GM06990 (cell line): ENCODE data around the gene SCFD1.

Experiments used
- DNase-seq: peaks from one replicate; pipeline ENCODE4 v3.0.0-alpha.2; 2011; ENCODE audit not compliant: insufficient read length; ENCODE audit errors: extremely low read depth
- H3K27me3 ChIP-seq: replicated peaks from 2 replicates; pipeline ENCODE4 v1.6.0; 2011; ENCODE audit warnings: low read length; ENCODE audit not compliant: control insufficient read depth, insufficient read depth
- H3K36me3 ChIP-seq: 2 replicates; pipeline ENCODE4 v1.5.1; 2011; ENCODE audit warnings: low read length; ENCODE audit not compliant: control insufficient read depth, insufficient read depth
- H3K4me3 ChIP-seq: replicated peaks from 2 replicates; pipeline ENCODE4 v1.5.1; 2011; ENCODE audit warnings: low read depth, mild to moderate bottlenecking, control low read depth, low read length
- TF ChIP-seq, protein P1 (sequence below): IDR thresholded peaks from 2 replicates; pipeline ENCODE4 v1.5.1; 2011; ENCODE audit warnings: low read length, control low read depth, mild to moderate bottlenecking, inconsistent platforms; ENCODE audit not compliant: insufficient read depth, poor library complexity, severe bottlenecking

Gene SCFD1

DNA sequence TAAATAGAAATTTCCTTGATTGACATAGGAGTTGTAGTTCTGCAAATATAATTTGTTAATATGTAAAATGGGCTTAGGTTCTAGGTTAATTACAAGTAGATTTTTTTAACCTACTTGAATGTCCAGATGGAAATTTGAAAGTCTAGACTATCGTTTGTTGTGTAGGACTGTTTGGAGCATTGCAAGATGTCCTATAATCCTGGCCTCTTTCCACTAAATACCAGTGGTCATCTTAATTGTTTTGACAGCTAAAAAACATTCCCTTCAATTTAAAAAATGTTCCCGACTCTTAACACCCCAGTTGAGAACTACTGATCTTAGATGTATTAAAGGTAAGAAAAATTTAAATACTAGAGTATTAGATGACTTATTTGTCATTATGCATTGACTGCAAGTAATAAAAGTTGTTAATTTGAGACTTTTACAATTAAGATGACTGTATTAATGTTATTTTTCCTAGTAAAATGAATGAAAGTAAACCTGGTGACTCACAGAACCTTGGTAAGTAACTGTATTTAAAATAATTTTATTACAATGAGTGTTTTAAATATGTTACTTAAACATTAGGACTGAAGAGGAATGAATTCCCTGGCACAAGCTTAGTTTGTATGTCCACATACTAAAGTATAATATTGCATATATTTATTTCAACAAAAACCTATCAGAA lies 41.4 kb upstream of the SCFD1 start:
- no peak for DNase-seq
- TF ChIP-seq, protein P1, sequence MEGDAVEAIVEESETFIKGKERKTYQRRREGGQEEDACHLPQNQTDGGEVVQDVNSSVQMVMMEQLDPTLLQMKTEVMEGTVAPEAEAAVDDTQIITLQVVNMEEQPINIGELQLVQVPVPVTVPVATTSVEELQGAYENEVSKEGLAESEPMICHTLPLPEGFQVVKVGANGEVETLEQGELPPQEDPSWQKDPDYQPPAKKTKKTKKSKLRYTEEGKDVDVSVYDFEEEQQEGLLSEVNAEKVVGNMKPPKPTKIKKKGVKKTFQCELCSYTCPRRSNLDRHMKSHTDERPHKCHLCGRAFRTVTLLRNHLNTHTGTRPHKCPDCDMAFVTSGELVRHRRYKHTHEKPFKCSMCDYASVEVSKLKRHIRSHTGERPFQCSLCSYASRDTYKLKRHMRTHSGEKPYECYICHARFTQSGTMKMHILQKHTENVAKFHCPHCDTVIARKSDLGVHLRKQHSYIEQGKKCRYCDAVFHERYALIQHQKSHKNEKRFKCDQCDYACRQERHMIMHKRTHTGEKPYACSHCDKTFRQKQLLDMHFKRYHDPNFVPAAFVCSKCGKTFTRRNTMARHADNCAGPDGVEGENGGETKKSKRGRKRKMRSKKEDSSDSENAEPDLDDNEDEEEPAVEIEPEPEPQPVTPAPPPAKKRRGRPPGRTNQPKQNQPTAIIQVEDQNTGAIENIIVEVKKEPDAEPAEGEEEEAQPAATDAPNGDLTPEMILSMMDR = no peak
- H3K27me3 ChIP-seq = no peaks in the 10 kb centered on the region
- no peak overlapping the region for H3K4me3 ChIP-seq
- H3K36me3 ChIP-seq = peaks cover 4% of the 10 kb centered on the region; the same call in 1 of the 2 replicates

DNA sequence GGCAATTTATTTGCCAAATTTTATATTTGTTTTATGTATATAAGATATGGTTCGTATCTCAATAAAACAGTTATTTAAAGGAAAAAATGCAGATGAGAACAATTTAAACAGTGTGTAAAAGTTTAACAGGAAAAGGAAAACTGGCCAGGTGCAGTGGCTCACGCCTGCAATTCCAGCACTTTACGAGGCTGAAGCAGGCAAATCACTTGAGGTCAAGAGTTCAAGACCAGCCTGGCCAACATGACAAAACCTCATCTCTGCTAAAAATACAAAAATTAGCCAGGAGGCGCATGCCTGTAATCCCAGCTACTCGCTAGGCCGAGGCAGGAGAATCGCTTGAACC lies 40.9 kb upstream of the SCFD1 start:
- no peak for DNase-seq
- TF ChIP-seq, protein P1 = no peak
- Histone ChIP-seq H3K27me3 (no peaks in the 10 kb centered on the region), H3K36me3 (peaks cover 4% of the 10 kb centered on the region; the same call in 1 of the 2 replicates), H3K4me3 (no peak overlapping the region)

DNA sequence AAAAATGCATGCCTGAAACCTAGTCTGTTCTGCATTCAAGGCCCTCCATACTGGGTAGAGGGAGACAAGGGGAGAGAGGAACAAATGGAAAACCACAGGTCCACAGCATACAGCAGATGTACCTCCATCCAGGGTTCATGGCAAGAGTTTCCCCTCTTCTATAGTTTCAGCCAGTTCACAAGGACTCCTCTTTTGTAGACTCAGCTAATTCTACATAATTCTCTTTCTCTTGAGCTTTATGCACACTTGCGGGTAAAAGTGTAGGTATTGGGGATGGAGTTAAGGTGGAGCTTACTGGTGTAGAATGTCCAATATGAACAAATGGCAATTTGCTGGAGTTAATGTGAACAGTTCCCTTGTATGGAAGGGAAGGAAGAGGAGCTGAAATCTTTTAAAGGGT lies 39.7 kb upstream of the SCFD1 start:
- TF ChIP-seq, protein P1 = no peak
- Histone ChIP-seq H3K4me3 (no peak overlapping the region), H3K36me3 (peaks cover 4% of the 10 kb centered on the region; the same call in 1 of the 2 replicates), H3K27me3 (no peaks in the 10 kb centered on the region)
- DNase-seq = no peak

DNA sequence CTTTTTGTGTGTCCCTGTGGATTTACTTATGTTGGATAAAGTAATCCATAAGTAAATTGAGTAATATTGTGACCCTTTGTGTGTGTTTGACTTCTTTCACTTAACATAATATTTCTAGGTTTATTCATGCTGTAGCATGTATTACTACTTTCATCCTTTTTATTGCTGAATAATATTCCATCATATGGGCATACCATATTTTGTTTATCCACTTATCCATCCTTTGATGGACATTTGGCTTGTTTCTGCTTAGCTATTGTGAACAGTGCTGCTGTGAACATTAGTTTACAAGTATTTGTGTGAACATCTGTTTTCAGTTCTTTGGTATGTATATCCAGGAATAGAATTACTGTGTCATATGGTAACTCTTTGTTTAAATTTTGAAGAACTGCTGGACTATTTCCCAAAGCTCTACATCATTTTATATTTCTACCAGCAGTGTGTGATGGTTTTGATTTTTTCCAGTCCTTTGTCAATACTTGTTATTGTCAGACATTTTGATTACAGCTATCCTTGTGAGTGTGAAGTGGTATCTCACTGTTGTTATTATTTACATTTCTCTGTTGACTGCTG lies 38.0 kb upstream of the SCFD1 start:
- no peaks in the 10 kb centered on the region for H3K27me3 ChIP-seq
- H3K36me3 ChIP-seq = peaks cover 4% of the 10 kb centered on the region; the same call in 1 of the 2 replicates
- TF ChIP-seq, protein P1 = no peak
- no peak for DNase-seq
- H3K4me3 ChIP-seq = no peak overlapping the region

- H3K36me3 ChIP-seq = peaks cover 4% of the 10 kb centered on the region; the same call in 1 of the 2 replicates
- no peaks in the 10 kb centered on the region for H3K27me3 ChIP-seq
- no peak overlapping the region for H3K4me3 ChIP-seq
- TF ChIP-seq, protein P1 = no peak
- no peak for DNase-seq
These were observed 36.9 kb upstream of the SCFD1 start for GRCh38 chr14:30585204-30585603.

- H3K27me3 ChIP-seq = no peaks in the 10 kb centered on the region
- no peaks in the 10 kb centered on the region for H3K36me3 ChIP-seq
- H3K4me3 ChIP-seq = no peak overlapping the region
- TF ChIP-seq, protein P1 = no peak
- no peak for DNase-seq
These were observed 35.0 kb upstream of the SCFD1 start for GRCh38 chr14:30587141-30587540.
